Measurements from ENCODE around the gene ABCA1. TPM values are rescaled to one million over a fixed set of nuclear protein-coding genes. Genes with fewer than 3 reads are reported as not detected.
"Not testable (repeated sequence)": the region's sequence is repeated elsewhere in the genome, so short reads cannot be mapped to it uniquely, and the experiment has no call there.

Gene ABCA1
- total RNA-seq, 6 experiments from 2014 or later, result 9.1 to 16.5 (median 9.4) TPM

- no peak for TF ChIP-seq CTCF (IDR thresholded peaks at IDR 0.05)
- H3K36me3 Mint-ChIP-seq (ENCODE audit: low read depth), result no peaks in the 10 kb centered on the region
- no peak overlapping the region for H3K4me3 Mint-ChIP-seq
- H3K9me3 Mint-ChIP-seq, result no peaks in the 10 kb centered on the region
- DNase-seq, result no peak
- peaks cover 2% of the 10 kb centered on the region; the same call in 1 of the 2 replicates for H3K27me3 Mint-ChIP-seq (ENCODE audit: insufficient read depth)
- no peak overlapping the region for H3K27ac Mint-ChIP-seq
- peaks cover 10% of the 10 kb centered on the region for H3K4me1 Mint-ChIP-seq (ENCODE audit: low read depth)
Observed at GRCh38 chr9:104774132-104774531, 153.8 kb downstream of the ABCA1 start.

GRCh38 chr9:104772714-104773510 lies 155.0 kb downstream of the ABCA1 start:
- Mint-ChIP-seq H3K9me3 (no peaks in the 10 kb centered on the region), H3K36me3 (ENCODE audit: low read depth) (no peaks in the 10 kb centered on the region), H3K4me3 (0 out of 2 replicates have a peak overlapping the region, but pooled peaks have one; percentile 8), H3K27me3 (ENCODE audit: insufficient read depth) (no peaks in the 10 kb centered on the region; the same call in 1 of the 2 replicates), H3K27ac (no peak overlapping the region), H3K4me1 (ENCODE audit: low read depth) (peaks cover 10% of the 10 kb centered on the region)
- no peak for TF ChIP-seq CTCF (IDR thresholded peaks at IDR 0.05)
- DNase-seq, result no peak

- no peak overlapping the region for H3K27ac Mint-ChIP-seq
- no peak for TF ChIP-seq CTCF (IDR thresholded peaks at IDR 0.05)
- no peak overlapping the region for H3K4me3 Mint-ChIP-seq
- H3K36me3 Mint-ChIP-seq (ENCODE audit: low read depth), result no peaks in the 10 kb centered on the region
- H3K4me1 Mint-ChIP-seq (ENCODE audit: low read depth), result peaks cover 10% of the 10 kb centered on the region
- H3K9me3 Mint-ChIP-seq, result no peaks in the 10 kb centered on the region
- no peak for DNase-seq
- H3K27me3 Mint-ChIP-seq (ENCODE audit: insufficient read depth), result no peaks in the 10 kb centered on the region; the same call in 1 of the 2 replicates
Observed at GRCh38 chr9:104769655-104770054, 158.3 kb downstream of the ABCA1 start.

GRCh38 chr9:104769029-104769428 lies 158.9 kb downstream of the ABCA1 start:
- H3K27ac Mint-ChIP-seq; DNase-seq; H3K4me1 Mint-ChIP-seq (ENCODE audit: low read depth); H3K36me3 Mint-ChIP-seq (ENCODE audit: low read depth); H3K9me3 Mint-ChIP-seq; H3K27me3 Mint-ChIP-seq (ENCODE audit: insufficient read depth); H3K4me3 Mint-ChIP-seq: not testable (repeated sequence)

- Mint-ChIP-seq H3K27ac (no peak overlapping the region), H3K27me3 (ENCODE audit: insufficient read depth) (no peaks in the 10 kb centered on the region), H3K4me3 (no peak overlapping the region), H3K9me3 (no peaks in the 10 kb centered on the region), H3K4me1 (ENCODE audit: low read depth) (peaks cover 8% of the 10 kb centered on the region), H3K36me3 (ENCODE audit: low read depth) (no peaks in the 10 kb centered on the region)
- TF ChIP-seq CTCF (IDR thresholded peaks at IDR 0.05), result no peak
- no peak for DNase-seq
Observed at GRCh38 chr9:104767507-104767906, 160.4 kb downstream of the ABCA1 start.

GRCh38 chr9:104766025-104766424 lies 161.9 kb downstream of the ABCA1 start:
- Mint-ChIP-seq H3K4me3 (no peak overlapping the region), H3K36me3 (ENCODE audit: low read depth) (no peaks in the 10 kb centered on the region), H3K27ac (no peak overlapping the region), H3K4me1 (ENCODE audit: low read depth) (peaks cover 6% of the 10 kb centered on the region; the same call in 1 of the 2 replicates), H3K27me3 (ENCODE audit: insufficient read depth) (no peaks in the 10 kb centered on the region), H3K9me3 (no peaks in the 10 kb centered on the region)
- DNase-seq, result no peak
- no peak for TF ChIP-seq CTCF (IDR thresholded peaks at IDR 0.05)
